T-cell (primary cell): ENCODE results near the gene CSRNP2. TPM values are rescaled to one million over a fixed set of nuclear protein-coding genes. Genes with fewer than 3 reads are reported as not detected.
A peak's percentile ranks its signal among the peaks of the same experiment; 100 is the strongest.
"Not testable (repeated sequence)": the region's sequence is repeated elsewhere in the genome, so short reads cannot be mapped to it uniquely, and the experiment has no call there.

Experiments used
- ATAC-seq, 4 experiments: fragments of 200-7000 bp in 3 of 4; fragments of 150-1000 bp in 1 of 4; cut with Tn5 transposase; replicated peaks in 1 of 4; 1 replicate in 3 of 4; 2 replicates in 1 of 4; pipeline ENCODE4 v1.10.0; 2021; ENCODE audit warnings: moderate library complexity in 3 of 4, mild to moderate bottlenecking in 2 of 4, moderate number of reproducible peaks in 1 of 4
- CTCF ChIA-PET, 2 donors: fragments of 300-600 bp; sonication (Branson Sonifier 250); formaldehyde crosslinking; loops; one replicate each; lab custom pipeline; 2022; ENCODE audit warnings: antibody characterized with exemption in 2 of 2; lab: Charles Lee
- POLR2A ChIA-PET, 2 donors: fragments of 300-600 bp; sonication (Branson Sonifier 250); formaldehyde crosslinking; loops; one replicate each; lab custom pipeline; 2022; ENCODE audit warnings: antibody characterized with exemption in 2 of 2; lab: Charles Lee
- DNase-seq, 35 experiments: peaks; one replicate each; pipeline versions ENCODE4 v3.0.0 to v3.0.0-alpha.2; 2013 to 2023
- H3K27ac ChIP-seq: one replicate; pipeline ENCODE4 v1.5.1; 2013; ENCODE audit warnings: low read length
- H3K27me3 ChIP-seq, 2 experiments: replicated peaks in 1 of 2; 1 replicate in 1 of 2; 2 replicates in 1 of 2; pipeline versions ENCODE4 v1.6.1 to v1.7.0; 2013; ENCODE audit warnings: low read length in 1 of 2, mixed read lengths in 1 of 2; ENCODE audit not compliant: control insufficient read depth in 2 of 2, insufficient read depth in 2 of 2; ENCODE audit errors: extremely low read depth in 1 of 2
- H3K36me3 ChIP-seq, 2 donors: 1 replicate in 1 of 2; 2 replicates in 1 of 2; pipeline versions ENCODE4 v1.6.1 to v1.7.0; 2013; ENCODE audit warnings: low read length in 1 of 2; ENCODE audit not compliant: control insufficient read depth in 2 of 2, insufficient read depth in 1 of 2; ENCODE audit errors: extremely low read depth in 1 of 2
- H3K4me1 ChIP-seq, 2 experiments: 1 replicate in 1 of 2; 2 replicates in 1 of 2; pipeline versions ENCODE4 v1.6.1 to v1.7.0; 2013; ENCODE audit warnings: low read length in 2 of 2, mixed read lengths in 1 of 2; ENCODE audit not compliant: insufficient read depth in 2 of 2, control insufficient read depth in 1 of 2; ENCODE audit errors: extremely low read depth in 1 of 2
- H3K4me3 ChIP-seq, 2 donors: 1 replicate in 1 of 2; 2 replicates in 1 of 2; pipeline versions ENCODE4 v1.5.1 to v1.7.0; 2013; ENCODE audit warnings: mild to moderate bottlenecking in 2 of 2, low read length in 1 of 2, moderate library complexity in 1 of 2; ENCODE audit not compliant: control insufficient read depth in 1 of 2; ENCODE audit errors: extremely low read depth in 1 of 2
- H3K9me3 ChIP-seq: 2 replicates; pipeline ENCODE4 v1.7.0; 2013
- H3K27ac Mint-ChIP-seq, 2 donors: one replicate each; pipeline ENCODE4 v1.8.0; 2020 to 2021; ENCODE audit warnings: mild to moderate bottlenecking in 2 of 2, mixed read lengths in 2 of 2
- H3K27me3 Mint-ChIP-seq, 2 donors: one replicate each; pipeline ENCODE4 v1.8.0; 2021 to 2022; ENCODE audit warnings: mixed read lengths in 2 of 2
- H3K36me3 Mint-ChIP-seq: one replicate; pipeline ENCODE4 v1.8.0; 2021; ENCODE audit warnings: mixed read lengths
- H3K4me1 Mint-ChIP-seq, 3 donors: one replicate each; pipeline ENCODE4 v1.8.0; 2020 to 2022; ENCODE audit warnings: mixed read lengths in 3 of 3, mild to moderate bottlenecking in 1 of 3
- H3K4me3 Mint-ChIP-seq, 3 donors: one replicate each; pipeline ENCODE4 v1.8.0; 2020 to 2022; ENCODE audit warnings: mild to moderate bottlenecking in 3 of 3, mixed read lengths in 3 of 3, moderate library complexity in 3 of 3
- H3K9me3 Mint-ChIP-seq, 3 donors: one replicate each; pipeline ENCODE4 v1.8.0; 2020 to 2022; ENCODE audit warnings: mixed read lengths in 3 of 3
- WGBS: methylation state at CpG from one replicate; pipeline ENCODE4 v1.1.5; 2013; ENCODE audit warnings: missing lambda C conversion rate; ENCODE audit not compliant: insufficient coverage; 5-methylcytosine and 5-hydroxymethylcytosine counted together
- total RNA-seq, 35 experiments: library from RNA in 6 of 35; stranded (reverse) in 6 of 35; fragments of 120-200 nt in 1 of 35; gene quantifications; one replicate each; pipeline versions ENCODE4 v1.2.1 to v1.2.4 and lab custom pipeline; 2013 to 2026

CSRNP2 gene
- total RNA-seq, 5 donors from 2014 or later (not counting 1 experiment from before 2014, with no cell fraction given) = 24.4 to 37.3 (median 34.3) TPM

DNA sequence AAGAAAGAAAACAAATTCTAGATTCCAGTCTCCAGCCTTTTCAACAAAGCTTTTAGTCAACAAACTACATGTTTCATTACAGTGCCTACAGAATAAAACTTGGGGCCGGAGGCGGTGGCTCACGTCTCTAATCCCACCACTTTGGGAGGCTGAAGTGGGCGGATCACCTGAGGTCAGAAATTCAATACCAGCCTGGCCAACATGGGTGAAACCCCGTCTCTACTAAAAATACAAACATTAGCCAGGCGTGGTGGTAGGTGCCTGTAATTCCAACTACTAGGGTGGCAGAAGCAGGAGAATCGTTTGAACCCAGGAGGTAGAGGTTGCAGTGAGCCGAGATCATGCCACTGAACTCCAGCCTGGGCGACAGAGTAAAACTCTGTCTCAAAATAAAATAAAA, 68.9 kb downstream of the CSRNP2 start:
- H3K4me3 Mint-ChIP-seq, H3K27ac ChIP-seq, H3K27me3 Mint-ChIP-seq, CTCF ChIA-PET, H3K27me3 ChIP-seq, H3K9me3 ChIP-seq, H3K36me3 ChIP-seq, ATAC-seq, H3K27ac Mint-ChIP-seq, H3K36me3 Mint-ChIP-seq, DNase-seq, H3K9me3 Mint-ChIP-seq, H3K4me3 ChIP-seq, H3K4me1 ChIP-seq, POLR2A ChIA-PET: not testable (repeated sequence)
- peaks cover 38 to 43% (median 40%) of the 10 kb centered on the region in 3 donors for H3K4me1 Mint-ChIP-seq
- WGBS = 93% methylated on average over 4 of the region's 9 CpGs

DNA sequence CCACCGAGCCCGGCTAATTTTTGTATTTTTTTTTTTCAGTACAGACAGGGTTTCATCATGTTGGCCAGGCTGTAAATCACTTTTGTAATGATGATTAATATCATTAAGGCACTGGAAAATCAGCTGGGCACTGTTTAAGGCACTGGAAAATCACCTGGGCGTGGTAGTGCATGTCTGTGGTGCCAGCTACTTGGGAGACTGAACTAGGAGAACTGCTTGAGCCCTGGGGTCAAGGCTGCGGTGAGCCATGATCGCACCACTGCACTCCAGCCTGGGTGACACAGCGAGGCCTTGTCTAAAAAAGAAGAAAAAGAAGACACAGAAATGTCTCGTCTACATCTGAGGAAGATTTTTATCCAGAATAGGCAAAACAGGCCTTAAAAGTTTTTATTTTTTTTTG, 70.0 kb downstream of the CSRNP2 start:
- Histone ChIP-seq H3K27ac (no peak overlapping the region), H3K9me3 (no peaks in the 10 kb centered on the region), H3K27me3 (no peaks in the 10 kb centered on the region), H3K36me3 (no peaks in the 10 kb centered on the region), H3K4me3 (no peak overlapping the region), H3K4me1 (peaks cover 10 to 11% of the 10 kb centered on the region in 2 experiments)
- peaks cover 4% of the 10 kb centered on the region for H3K36me3 Mint-ChIP-seq
- 100% methylated on average over 6 of the region's 7 CpGs for WGBS
- peaks cover 39 to 47% (median 45%) of the 10 kb centered on the region in 3 donors for H3K4me1 Mint-ChIP-seq
- no peaks in the 10 kb centered on the region for H3K9me3 Mint-ChIP-seq
- no peak for ATAC-seq
- no peak for DNase-seq
- CTCF ChIA-PET = interaction anchor here in 1 of 2 donors (0.7 to 1.1 kb wide), 2 partner anchors 8 to 242 kb away, joined by 3 to 5 read pairs; no protein-coding TSS in a partner anchor
- no peak overlapping the region for H3K4me3 Mint-ChIP-seq
- H3K27me3 Mint-ChIP-seq = no peaks in the 10 kb centered on the region
- POLR2A ChIA-PET = no interaction called here
- no peak overlapping the region for H3K27ac Mint-ChIP-seq

DNA sequence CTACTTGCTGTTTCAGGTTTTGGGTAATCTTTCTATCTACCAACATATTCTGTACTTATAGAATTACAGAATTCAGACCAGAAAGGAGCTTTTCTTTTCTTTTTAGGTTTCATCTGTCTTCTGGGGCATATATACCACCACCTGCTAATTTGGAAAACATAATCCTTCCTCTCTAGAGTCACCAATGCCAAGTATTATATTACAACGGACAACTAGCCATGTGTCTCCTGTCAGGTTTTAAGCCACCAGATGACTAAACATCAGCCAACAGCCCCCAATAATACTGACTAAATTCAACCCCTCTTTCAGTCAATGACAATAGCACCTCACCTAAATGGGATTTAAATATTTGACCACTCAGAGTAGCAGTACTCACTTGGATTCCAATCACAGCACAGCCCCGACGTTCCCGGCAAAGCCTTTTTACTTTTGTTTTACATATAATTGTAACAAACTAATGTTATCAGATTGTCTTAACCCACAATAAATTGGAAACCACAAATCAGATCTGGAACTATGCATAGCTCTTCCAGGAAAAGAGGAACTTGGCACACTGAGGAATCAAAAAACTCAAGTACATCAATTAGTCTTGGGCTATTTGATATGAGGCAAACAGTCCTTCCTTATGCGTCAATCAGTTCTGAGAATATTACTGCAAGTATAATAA, 70.7 kb downstream of the CSRNP2 start:
- no peak for DNase-seq
- peaks cover 0 to 2% of the 10 kb centered on the region in 2 donors for H3K36me3 ChIP-seq
- ChIA-PET CTCF (interaction anchor here (0.6 to 1.1 kb wide), 6 partner anchors 9 to 242 kb away, joined by 3 to 5 read pairs (median 4); no protein-coding TSS in a partner anchor), POLR2A (interaction anchor here (0.5 to 0.7 kb wide), 2 partner anchors 15 to 167 kb away, joined by 4 to 9 read pairs; no protein-coding TSS in a partner anchor)
- Mint-ChIP-seq H3K36me3 (peaks cover 4% of the 10 kb centered on the region), H3K4me1 (peaks cover 39 to 46% (median 45%) of the 10 kb centered on the region in 3 donors), H3K9me3 (no peaks in the 10 kb centered on the region), H3K27me3 (no peaks in the 10 kb centered on the region), H3K4me3 (peak overlapping the region in 1 of 3 donors; percentile 18), H3K27ac (peak overlapping the region; percentile 1 to 40)
- no peaks in the 10 kb centered on the region for H3K9me3 ChIP-seq
- no peaks in the 10 kb centered on the region for H3K27me3 ChIP-seq
- H3K27ac ChIP-seq = no peak overlapping the region
- ATAC-seq = no peak
- peaks cover 11 to 12% of the 10 kb centered on the region in 2 experiments for H3K4me1 ChIP-seq
- WGBS = 88% methylated on average over 1 of the region's 5 CpGs
- H3K4me3 ChIP-seq = no peak overlapping the region

DNA sequence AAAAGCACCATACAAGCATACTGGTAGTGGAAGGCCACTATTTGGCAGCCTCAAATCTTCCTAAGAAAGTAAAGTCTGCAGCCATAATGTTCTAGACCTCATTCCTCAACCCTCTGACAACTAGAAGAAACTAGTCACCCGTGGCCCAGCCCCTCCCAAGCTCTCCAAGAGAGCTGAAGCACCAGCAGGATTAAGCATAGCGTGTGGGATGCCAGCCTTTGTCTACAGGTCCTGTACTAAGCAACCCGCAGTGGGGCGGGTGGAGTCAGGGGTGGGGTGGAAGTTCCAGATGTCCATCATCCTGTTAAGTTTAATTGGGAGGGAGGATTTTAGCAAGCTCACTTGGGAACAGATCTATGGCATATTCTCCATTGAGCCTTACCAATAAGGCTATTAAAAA, 71.4 kb downstream of the CSRNP2 start:
- Histone ChIP-seq H3K9me3 (no peaks in the 10 kb centered on the region), H3K36me3 (peaks cover 0 to 9% of the 10 kb centered on the region in 2 donors), H3K4me1 (peaks cover 11 to 12% of the 10 kb centered on the region in 2 experiments), H3K27ac (no peak overlapping the region), H3K27me3 (no peaks in the 10 kb centered on the region), H3K4me3 (no peak overlapping the region)
- ChIA-PET POLR2A (interaction anchor here in 1 of 2 donors (0.5 kb wide), 1 partner anchor 16 kb away, joined by 9 read pairs; no protein-coding TSS in a partner anchor), CTCF (interaction anchor here (0.6 to 1.0 kb wide), 3 partner anchors 10 to 83 kb away, joined by 3 to 6 read pairs (median 4); no protein-coding TSS in a partner anchor)
- H3K27me3 Mint-ChIP-seq = no peaks in the 10 kb centered on the region
- H3K9me3 Mint-ChIP-seq = no peaks in the 10 kb centered on the region
- H3K4me3 Mint-ChIP-seq = no peak overlapping the region
- ATAC-seq (no peak), DNase-seq (no peak)
- H3K36me3 Mint-ChIP-seq = peaks cover 5% of the 10 kb centered on the region
- peak overlapping the region in 1 of 2 donors; percentile 28 for H3K27ac Mint-ChIP-seq
- WGBS = 90% methylated on average over 2 of the region's 4 CpGs
- H3K4me1 Mint-ChIP-seq = peaks cover 33 to 42% (median 41%) of the 10 kb centered on the region in 3 donors

Other genes with a start within 250 kb of the CSRNP2 start
- not detected for gene TMPRSS12, start 240.7 kb downstream of the CSRNP2 start, total RNA-seq
- gene HIGD1C, start 131.1 kb downstream of the CSRNP2 start, total RNA-seq = not detected
- gene SLC11A2, start 57.2 kb downstream of the CSRNP2 start, total RNA-seq = 10 to 100 TPM; 46.5 to 62.2 (median 52.3) TPM
- gene LETMD1, start 35.3 kb downstream of the CSRNP2 start, total RNA-seq = 10 to 100 TPM; 70.9 to 87.5 (median 71.9) TPM
- gene TFCP2, start 89.5 kb upstream of the CSRNP2 start, total RNA-seq = 10 to 100 TPM; 26.8 to 31.8 (median 30.0) TPM
- gene POU6F1, start 134.5 kb upstream of the CSRNP2 start, total RNA-seq = 10 to 100 TPM; 29.4 to 61.9 (median 45.4) TPM
- gene DAZAP2, start 155.2 kb upstream of the CSRNP2 start, total RNA-seq = 100 to 1,000 TPM; 275 to 308 (median 282) TPM
- 1 to 10 TPM; 3.2 to 5.3 (median 3.6) TPM for gene SMAGP, start 186.8 kb upstream of the CSRNP2 start, total RNA-seq
- gene BIN2, start 240.6 kb upstream of the CSRNP2 start, total RNA-seq = 100 to 1,000 TPM; 196 to 240 (median 202) TPM